Muscle of back (tissue), 11 donors: Measurements from ENCODE around the gene GALNT12. TPM values are rescaled to one million over a fixed set of nuclear protein-coding genes. Genes with fewer than 3 reads are reported as not detected.

Source experiments
- DNase-seq, 3 donors: peaks; one replicate each; pipeline versions ENCODE4 v3.0.0 to v3.0.0-alpha.2; 2013
- polyA plus RNA-seq, 10 donors: library from polyadenylated mRNA; unstranded; fragments of 120-200 nt; gene quantifications; one replicate each; pipeline ENCODE4 v1.2.1, GENCODE V29; 2013; ENCODE audit not compliant: insufficient read length in 10 of 10

GALNT12 gene
- polyA plus RNA-seq, 10 donors: 2.3 to 6.4 (median 2.7) TPM

- no peak for DNase-seq
Measured at GRCh38 chr9:98801561-98801960, 5.9 kb upstream of the GALNT12 start.

GRCh38 chr9:98801969-98802371 lies 5.5 kb upstream of the GALNT12 start:
- DNase-seq: no peak

GRCh38 chr9:98804083-98804482 lies 3.4 kb upstream of the GALNT12 start:
- no peak for DNase-seq

GRCh38 chr9:98805506-98806272 lies 1.8 kb upstream of the GALNT12 start:
- no peak for DNase-seq

GRCh38 chr9:98806394-98807035 lies 955 bp upstream of the GALNT12 start:
- peak in 2 of 3 donors; percentile 10 to 44 for DNase-seq

- DNase-seq: peak in 1 of 3 donors; percentile 51
Measured at GRCh38 chr9:98807814-98808195, 335 bp downstream of the GALNT12 start.

- no peak for DNase-seq
Measured at GRCh38 chr9:98808411-98808815, 943 bp downstream of the GALNT12 start.

GRCh38 chr9:98808875-98809274 lies 1.4 kb downstream of the GALNT12 start:
- no peak for DNase-seq

- no peak for DNase-seq
Measured at GRCh38 chr9:98809311-98810101, 2.0 kb downstream of the GALNT12 start.

- DNase-seq: no peak
Measured at GRCh38 chr9:98810102-98810842, 2.8 kb downstream of the GALNT12 start.

- peak in 1 of 3 donors; percentile 62 for DNase-seq
Measured at GRCh38 chr9:98811051-98811650, 3.7 kb downstream of the GALNT12 start.

- no peak for DNase-seq
Measured at GRCh38 chr9:98815391-98815951, 8.0 kb downstream of the GALNT12 start.

- DNase-seq: no peak
Measured at GRCh38 chr9:98818764-98819163, 11.3 kb downstream of the GALNT12 start.

- DNase-seq: no peak
Measured at GRCh38 chr9:98819231-98819630, 11.8 kb downstream of the GALNT12 start.

GRCh38 chr9:98821831-98822230 lies 14.4 kb downstream of the GALNT12 start:
- no peak for DNase-seq

- no peak for DNase-seq
Measured at GRCh38 chr9:98822661-98823060, 15.2 kb downstream of the GALNT12 start.

GRCh38 chr9:98823666-98824334 lies 16.3 kb downstream of the GALNT12 start:
- DNase-seq: no peak

GRCh38 chr9:98825414-98825813 lies 17.9 kb downstream of the GALNT12 start:
- no peak for DNase-seq

- DNase-seq: no peak
Measured at GRCh38 chr9:98826716-98827115, 19.2 kb downstream of the GALNT12 start.

- no peak for DNase-seq
Measured at GRCh38 chr9:98829766-98830165, 22.3 kb downstream of the GALNT12 start.

- no peak for DNase-seq
Measured at GRCh38 chr9:98830554-98830953, 23.1 kb downstream of the GALNT12 start.
